Activated T-cell treated with anti-CD3 and anti-CD28 coated beads, Interleukin-2, amount 50 U/mL, for 1 hour (primary cell): Measurements from ENCODE around the gene SEMA7A.

Source experiments
- DNase-seq: peaks from one replicate; pipeline ENCODE4 v3.0.0-alpha.2; 2020

Gene SEMA7A

GRCh38 chr15:74415966-74416916, 17.5 kb downstream of the SEMA7A start:
- no peak for DNase-seq

DNA sequence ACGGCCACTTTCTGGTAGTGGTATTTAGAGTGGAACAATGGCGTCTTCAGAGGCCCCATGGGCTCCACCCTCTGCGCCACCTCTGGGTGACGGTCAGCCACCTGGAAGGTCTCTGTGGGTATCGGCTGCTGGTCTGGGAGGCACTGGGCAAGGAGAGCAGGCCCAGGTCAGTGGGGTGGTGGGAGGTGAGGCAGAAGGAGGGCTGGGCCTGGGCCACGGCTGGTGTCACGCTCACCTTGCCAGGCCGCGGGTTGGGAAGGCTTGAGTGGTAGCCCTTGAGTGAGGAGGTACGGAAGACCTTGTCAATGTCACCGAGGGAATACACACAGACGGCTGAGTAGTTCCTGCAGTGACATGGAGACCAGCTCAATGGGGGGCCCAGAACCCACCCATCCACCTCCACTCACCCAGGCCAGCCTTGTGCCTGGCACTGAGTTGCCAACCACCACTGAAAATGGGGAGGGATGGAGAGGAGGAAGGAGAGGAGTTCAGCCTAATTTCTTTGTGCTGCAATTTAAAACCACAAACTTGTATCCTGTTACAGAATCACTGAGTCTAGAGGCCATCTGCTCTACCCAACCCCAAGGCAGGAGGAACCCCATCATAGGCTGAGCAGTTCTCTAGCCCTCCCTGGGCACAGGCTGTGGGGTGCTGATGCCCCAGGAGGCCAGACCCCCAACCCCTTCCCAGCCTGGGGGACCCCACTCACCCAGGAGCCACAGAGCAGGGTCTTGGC, 19.0 kb downstream of the SEMA7A start:
- no peak for DNase-seq

GRCh38 chr15:74414081-74414580, 19.6 kb downstream of the SEMA7A start:
- no peak for DNase-seq

DNA sequence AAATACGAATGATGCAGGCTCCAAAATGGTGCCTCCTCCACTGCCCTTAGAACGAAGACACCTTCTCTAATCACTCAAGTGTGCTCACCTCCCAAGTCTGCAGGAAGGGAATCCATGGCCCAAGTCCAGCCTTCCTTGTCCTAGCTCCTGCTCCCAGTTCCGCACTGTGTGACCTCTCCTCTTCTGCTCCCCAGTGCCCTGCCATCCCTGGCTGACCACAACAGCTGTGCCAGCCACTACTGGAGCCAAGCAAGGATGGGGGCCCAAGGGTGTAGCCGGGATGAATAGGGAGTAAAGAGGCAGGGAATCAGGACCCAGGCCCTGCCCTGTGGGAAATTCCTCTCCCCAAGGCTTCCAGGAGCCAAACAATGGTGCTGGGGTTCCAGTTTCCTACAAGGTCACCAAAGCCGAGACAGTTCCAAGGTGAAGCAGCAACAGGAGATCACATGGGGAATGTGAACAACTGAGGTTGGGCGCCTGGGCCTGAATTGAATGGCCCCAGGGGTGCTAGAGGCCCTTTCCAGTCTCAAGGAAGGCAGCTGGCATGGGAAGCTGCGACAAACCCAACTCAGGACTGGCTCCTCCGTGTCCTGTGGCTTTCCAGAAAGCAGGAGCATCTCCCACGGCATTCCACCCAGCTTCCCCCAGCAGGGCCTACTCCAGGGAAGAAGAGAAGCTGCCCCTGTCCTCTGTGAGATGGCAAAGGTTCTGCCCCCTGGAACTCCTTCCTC, 20.2 kb downstream of the SEMA7A start:
- no peak for DNase-seq

DNA sequence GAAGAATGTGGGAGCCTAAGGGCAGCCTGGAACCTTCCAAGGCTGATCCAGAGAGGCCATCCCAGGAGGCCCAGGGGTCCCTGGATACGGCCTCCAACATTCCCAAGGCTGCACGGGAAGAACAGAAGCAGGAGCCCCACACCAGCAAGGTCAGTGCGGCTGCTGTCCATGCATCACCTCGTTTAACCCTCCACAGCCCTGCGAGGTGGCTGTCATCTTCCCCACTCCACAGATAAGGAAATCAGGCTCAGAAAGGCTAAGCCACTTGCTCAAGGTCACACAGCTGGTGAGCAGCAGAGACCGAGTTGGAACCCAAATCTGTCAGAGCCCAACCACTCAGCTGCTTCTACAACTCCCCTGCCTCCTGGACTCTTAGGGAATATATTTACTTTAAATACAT, 21.6 kb downstream of the SEMA7A start:
- no peak for DNase-seq

GRCh38 chr15:74411686-74412085, 22.1 kb downstream of the SEMA7A start:
- DNase-seq: no peak

GRCh38 chr15:74410502-74410901, 23.3 kb downstream of the SEMA7A start:
- no peak for DNase-seq

DNA sequence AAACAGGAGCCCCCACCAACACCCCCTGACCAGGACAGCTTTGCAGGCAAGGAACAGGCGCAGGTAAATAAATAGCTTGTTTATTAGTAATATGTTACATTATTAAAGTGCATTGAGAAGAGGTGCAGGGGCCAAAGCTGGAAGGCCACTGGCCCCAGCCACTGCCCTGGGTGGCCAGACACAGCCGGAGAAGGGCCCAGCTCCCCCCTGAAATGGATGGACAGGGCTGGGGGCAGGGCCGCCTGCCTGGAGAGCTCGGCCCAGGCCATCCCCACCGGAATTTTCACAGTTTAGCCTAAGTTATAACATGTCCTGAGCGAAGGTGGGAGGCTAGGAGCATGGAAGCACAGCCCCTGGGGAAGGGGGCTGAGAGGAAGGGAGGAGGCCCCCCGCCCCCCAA, 24.5 kb downstream of the SEMA7A start:
- no peak for DNase-seq

DNA sequence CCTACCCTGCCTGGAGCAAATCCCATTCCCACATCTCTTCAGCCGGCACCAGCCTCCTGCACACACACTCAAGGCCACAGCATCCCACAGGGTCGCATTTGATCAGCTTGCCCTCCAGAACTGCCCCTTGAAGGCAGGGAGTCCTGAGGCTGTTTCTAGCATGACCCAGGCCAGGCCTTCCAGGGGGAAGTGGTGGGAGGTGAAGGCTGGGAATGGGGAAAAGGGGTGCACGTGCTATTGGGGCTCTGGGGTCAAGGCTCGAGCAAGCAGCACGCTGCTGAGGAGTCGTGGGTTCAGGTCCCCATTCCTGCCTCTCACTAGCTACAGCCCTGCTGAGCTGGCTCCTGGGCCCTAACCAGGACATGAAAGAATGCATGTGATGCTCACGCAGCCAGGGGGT, 24.9 kb downstream of the SEMA7A start:
- no peak for DNase-seq

DNA sequence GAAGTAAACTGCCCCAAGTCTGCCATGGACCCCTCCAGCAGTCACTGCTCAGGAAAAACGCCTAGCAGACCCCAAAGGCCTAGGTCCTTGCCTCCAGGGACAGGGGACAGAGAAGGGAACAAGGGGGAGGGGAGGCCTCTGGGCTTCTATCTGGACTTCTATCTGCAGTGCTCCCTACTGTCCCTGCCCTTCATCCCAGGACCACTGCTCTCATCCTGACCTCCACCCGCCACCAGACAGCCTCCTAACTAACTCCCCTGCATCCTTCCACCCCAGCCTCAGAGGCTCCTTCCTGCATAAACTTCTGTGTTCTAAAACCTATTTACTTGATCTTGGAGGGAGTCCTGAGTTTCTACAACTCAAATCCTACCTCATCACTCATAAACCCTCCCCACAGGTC, 25.4 kb downstream of the SEMA7A start:
- DNase-seq: no peak

GRCh38 chr15:74406992-74407705, 26.6 kb downstream of the SEMA7A start:
- DNase-seq: no peak

DNA sequence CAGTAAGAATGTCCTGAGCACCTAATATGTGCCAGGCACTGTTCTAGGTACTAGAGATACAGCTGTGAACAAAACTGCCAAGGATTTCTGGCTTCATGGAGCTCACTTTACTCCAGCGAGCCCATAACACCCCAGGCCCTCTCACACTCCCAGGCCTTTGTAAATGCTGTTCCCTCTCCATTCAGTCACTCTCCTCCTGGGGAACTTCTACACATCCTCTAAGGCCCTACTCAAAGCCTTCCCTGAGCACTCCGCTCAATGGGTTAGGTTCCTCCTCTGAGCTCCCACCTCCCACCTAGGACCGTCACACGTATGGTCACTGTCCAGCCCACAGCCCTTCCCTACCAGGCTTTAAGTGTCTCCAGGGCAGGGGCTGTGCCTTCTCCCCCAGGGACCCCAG, 27.2 kb downstream of the SEMA7A start:
- DNase-seq: no peak

GRCh38 chr15:74405823-74406222, 27.9 kb downstream of the SEMA7A start:
- DNase-seq: no peak

GRCh38 chr15:74403991-74404563, 29.7 kb downstream of the SEMA7A start:
- no peak for DNase-seq

- no peak for DNase-seq
Observed at GRCh38 chr15:74403588-74403919, 30.2 kb downstream of the SEMA7A start.

GRCh38 chr15:74402873-74403587, 30.7 kb downstream of the SEMA7A start:
- DNase-seq: peak; percentile 61

- no peak for DNase-seq
Observed at GRCh38 chr15:74402337-74402841, 31.4 kb downstream of the SEMA7A start.

- DNase-seq: no peak
Observed at GRCh38 chr15:74400915-74401757, 32.6 kb downstream of the SEMA7A start.

DNA sequence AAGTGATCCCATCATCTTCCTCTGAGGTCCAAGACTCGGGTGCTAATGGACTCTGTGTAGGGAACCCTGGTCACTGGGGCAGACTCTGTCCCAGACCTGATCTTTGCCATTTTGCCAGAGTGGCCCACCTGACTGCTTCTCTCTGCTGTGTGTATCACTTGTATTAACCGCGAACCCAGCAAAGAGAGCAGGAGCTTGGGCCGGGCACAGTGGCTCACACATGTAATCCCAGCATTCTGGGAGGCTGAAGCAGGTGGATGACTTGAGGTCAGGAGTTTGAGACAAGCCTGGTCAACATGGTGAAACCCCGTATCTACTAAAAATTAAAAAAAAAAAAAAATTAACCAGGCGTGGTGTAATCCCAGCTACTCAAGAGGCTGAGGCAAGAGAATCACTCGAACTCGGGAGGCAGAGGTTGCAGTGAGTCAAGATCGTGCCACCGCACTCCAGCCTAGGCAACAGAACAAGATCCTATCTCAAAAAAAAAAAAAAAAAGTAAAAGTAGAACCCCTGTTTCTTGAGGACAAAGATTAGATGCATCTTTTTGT, 33.4 kb downstream of the SEMA7A start:
- DNase-seq: no peak
